ENCODE results near the gene RAB5A.
"Not testable (repeated sequence)": the region's sequence is repeated elsewhere in the genome, so short reads cannot be mapped to it uniquely, and the experiment has no call there.

The RAB5A gene

DNA sequence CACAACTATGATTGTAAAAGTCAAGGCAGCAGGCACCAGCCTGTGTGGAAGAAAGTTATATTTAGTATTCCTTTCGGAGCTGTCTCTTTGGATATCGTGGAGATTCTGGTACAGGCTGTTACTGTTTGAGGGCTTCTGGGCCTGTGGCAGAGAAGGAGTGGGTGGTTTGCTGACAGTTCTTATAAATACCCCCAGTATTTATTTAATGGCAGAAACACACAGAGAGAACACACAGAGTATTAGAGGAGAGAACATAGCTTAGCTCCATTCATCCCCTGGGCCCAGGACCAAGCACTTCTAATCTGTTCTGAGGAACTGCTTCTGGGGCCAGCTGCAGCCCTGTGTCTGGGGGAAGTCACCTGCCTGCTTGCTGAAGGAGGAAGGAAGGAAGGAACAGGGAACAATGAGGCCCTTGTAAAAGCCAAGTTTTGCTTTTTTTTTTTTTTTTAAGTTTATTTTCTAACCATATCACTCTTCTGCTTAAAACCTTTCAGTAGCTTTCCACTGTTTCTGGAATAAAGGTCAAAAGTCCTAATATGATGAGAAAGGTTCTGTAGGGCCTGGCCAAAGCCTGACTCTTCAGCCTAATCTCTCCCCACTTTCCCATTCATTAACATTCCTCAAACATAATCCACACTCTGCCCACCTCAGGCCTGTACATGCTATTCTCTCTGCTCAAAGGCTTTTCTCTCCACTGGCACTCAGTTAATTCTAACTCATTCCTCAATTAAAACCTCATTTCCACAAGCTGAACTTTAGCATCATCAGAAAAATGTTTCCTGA, 76.9 kb downstream of the RAB5A start:
- ATAC-seq, result no peak
- no peak for DNase-seq

DNA sequence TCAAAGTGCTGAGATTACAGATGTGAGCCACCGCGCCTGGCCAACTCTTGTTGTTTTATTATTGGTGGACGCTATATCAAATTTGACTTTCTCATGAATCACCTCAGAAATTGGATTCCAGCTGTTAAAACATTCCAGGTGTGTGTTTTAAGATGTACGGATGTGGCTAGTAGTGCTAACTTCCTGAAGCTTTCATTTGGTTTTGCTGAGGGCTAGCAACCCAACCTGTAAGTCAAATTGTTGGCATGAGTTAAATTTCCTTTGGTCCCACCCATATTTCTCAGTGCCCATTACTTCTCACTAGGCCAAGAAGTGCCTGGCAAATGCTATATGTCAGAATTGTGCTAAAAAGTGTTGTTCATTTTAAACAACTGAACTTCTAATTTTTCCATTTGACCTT, 80.2 kb downstream of the RAB5A start:
- no peak for DNase-seq
- no peak for ATAC-seq

DNA sequence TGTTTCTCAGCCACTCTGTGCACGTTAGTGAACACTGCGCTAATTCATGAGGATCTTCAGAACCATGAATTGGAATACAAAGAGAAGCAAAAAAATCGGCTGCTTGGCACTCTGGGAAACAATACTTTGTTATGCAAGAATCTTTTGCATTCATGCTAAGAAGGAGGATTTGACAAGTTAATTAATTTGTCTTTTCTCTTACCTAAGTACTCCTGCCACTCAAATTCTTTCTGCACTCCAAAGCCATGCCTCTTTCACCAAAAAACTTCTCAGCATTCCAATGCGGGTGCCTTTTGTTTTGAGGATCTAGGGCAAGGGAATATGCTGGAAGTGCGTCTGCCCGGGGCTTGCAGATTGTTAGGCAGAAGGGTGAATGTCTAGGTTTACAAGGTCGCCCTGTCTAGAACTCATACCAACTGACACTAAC, 82.0 kb downstream of the RAB5A start:
- no peak for ATAC-seq
- no peak for DNase-seq

DNA sequence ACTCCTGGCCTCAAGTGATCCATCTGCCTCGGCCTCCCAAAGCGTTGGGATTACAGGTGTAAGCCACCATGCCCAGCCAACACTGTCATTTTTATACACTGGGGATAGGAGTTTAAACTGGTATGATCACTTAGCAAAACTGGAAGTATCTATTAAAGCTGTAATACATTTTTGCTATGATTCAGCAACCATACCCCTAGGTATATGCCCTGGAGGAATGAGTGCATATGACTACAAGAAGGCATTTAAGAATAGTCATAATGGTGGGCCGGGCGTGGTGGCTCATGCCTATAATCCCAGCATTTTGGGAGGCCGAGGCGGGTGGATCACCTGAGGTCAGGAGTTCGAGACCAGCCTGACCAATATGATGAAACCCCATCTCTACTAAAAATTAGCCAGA, 85.0 kb downstream of the RAB5A start:
- ATAC-seq, DNase-seq: not testable (repeated sequence)

Data from stimulated activated naive CD8-positive, alpha-beta T cell treated with anti-CD3 and anti-CD28 coated beads, Interleukin-15, Interleukin-2, amounts not matched to agents 100 U/mL and 50 U/mL, for 24 hours (primary cell).